Urothelium cell line (cell line): ENCODE results near the gene FRAS1.
"Not testable (repeated sequence)": the region's sequence is repeated elsewhere in the genome, so short reads cannot be mapped to it uniquely, and the experiment has no call there.

Experiments
- DNase-seq: peaks from one replicate; pipeline ENCODE4 v3.0.0; 2011; ENCODE audit warnings: low spot score, mixed read lengths
- FAIRE-seq: peaks from 2 replicates; lab custom pipeline; 2011; peaks lifted over from hg19 to GRCh38; lab: Jason Lieb, UNC

FRAS1 gene

GRCh38 chr4:78119698-78120097 lies 62.6 kb downstream of the FRAS1 start:
- DNase-seq (no peak), FAIRE-seq (no peak)

- DNase-seq: no peak
- no peak for FAIRE-seq
Measured at GRCh38 chr4:78120144-78120880, 63.2 kb downstream of the FRAS1 start.

- FAIRE-seq: no peak
- no peak for DNase-seq
Measured at GRCh38 chr4:78121338-78121904, 64.3 kb downstream of the FRAS1 start.

- not testable (repeated sequence) for FAIRE-seq, DNase-seq
Measured at GRCh38 chr4:78125834-78126331, 68.8 kb downstream of the FRAS1 start.

- FAIRE-seq: no peak
- no peak for DNase-seq
Measured at GRCh38 chr4:78129383-78130108, 72.4 kb downstream of the FRAS1 start.

GRCh38 chr4:78131403-78131802 lies 74.3 kb downstream of the FRAS1 start:
- no peak for DNase-seq
- no peak for FAIRE-seq

- no peak for FAIRE-seq
Measured at GRCh38 chr4:78136109-78137081, 79.3 kb downstream of the FRAS1 start.

GRCh38 chr4:78137532-78137931 lies 80.4 kb downstream of the FRAS1 start:
- no peak for FAIRE-seq
- DNase-seq: no peak

More at GRCh38 chr4:78136109-78137081, 79.3 kb downstream of the FRAS1 start:
- no peak for DNase-seq

- FAIRE-seq (no peak), DNase-seq (no peak)
Measured at GRCh38 chr4:78138252-78138651, 81.1 kb downstream of the FRAS1 start.

GRCh38 chr4:78143634-78144033 lies 86.5 kb downstream of the FRAS1 start:
- FAIRE-seq (no peak), DNase-seq (no peak)

- no peak for FAIRE-seq
- DNase-seq: no peak
Measured at GRCh38 chr4:78145008-78145407, 87.9 kb downstream of the FRAS1 start.

GRCh38 chr4:78145622-78146021 lies 88.5 kb downstream of the FRAS1 start:
- FAIRE-seq: no peak
- no peak for DNase-seq

GRCh38 chr4:78149751-78150542 lies 92.8 kb downstream of the FRAS1 start:
- FAIRE-seq (no peak), DNase-seq (no peak)

- FAIRE-seq: no peak
- no peak for DNase-seq
Measured at GRCh38 chr4:78150543-78150864, 93.4 kb downstream of the FRAS1 start.

GRCh38 chr4:78152795-78153194 lies 95.7 kb downstream of the FRAS1 start:
- FAIRE-seq (no peak), DNase-seq (no peak)

- DNase-seq: no peak
- no peak for FAIRE-seq
Measured at GRCh38 chr4:78154972-78155590, 98.0 kb downstream of the FRAS1 start.

GRCh38 chr4:78155616-78156105 lies 98.5 kb downstream of the FRAS1 start:
- peak; percentile 47 for DNase-seq
- FAIRE-seq: no peak

GRCh38 chr4:78156520-78156919 lies 99.4 kb downstream of the FRAS1 start:
- DNase-seq: no peak

GRCh38 chr4:78162342-78162741 lies 105.2 kb downstream of the FRAS1 start:
- FAIRE-seq (no peak), DNase-seq (no peak)

More at GRCh38 chr4:78156520-78156919, 99.4 kb downstream of the FRAS1 start:
- no peak for FAIRE-seq
